GM12878 (cell line): ENCODE measurements around the gene SSH2. TPM values are rescaled to one million over a fixed set of nuclear protein-coding genes. Genes with fewer than 3 reads are reported as not detected.

ENCODE experiments used
- ATAC-seq: fragments of 200-7000 bp; cut with Tn5 transposase; 3 replicates; pipeline ENCODE4 v1.9.1; 2020; ENCODE audit warnings: mild to moderate bottlenecking, moderate library complexity
- BruUV-seq: library from RNA; stranded (reverse); fragments of 400-500 nt; replicated peaks from 2 replicates; lab custom pipeline; 2021; lab: Mats Ljungman, UMichigan
- CTCF ChIA-PET: fragments of 300-600 bp; sonication (Branson Sonifier 250); formaldehyde crosslinking; extraction: SDS; loops from one replicate; lab custom pipeline; 2021; ENCODE audit warnings: inconsistent platforms; lab: Yijun Ruan, JAX
- POLR2A ChIA-PET: fragments of 350-600 bp; formaldehyde crosslinking; extraction: SDS; loops from one replicate; lab custom pipeline; 2021; ENCODE audit warnings: inconsistent platforms; lab: Charles Lee
- RAD21 ChIA-PET: fragments of 300-600 bp; sonication (Branson Sonifier 250); formaldehyde crosslinking; loops from one replicate; lab custom pipeline; 2023; ENCODE audit warnings: antibody characterized with exemption; ENCODE audit not compliant: unreplicated experiment; lab: Charles Lee
- SMC1A ChIA-PET: fragments of 300-600 bp; sonication (Branson Sonifier 250); formaldehyde crosslinking; loops from one replicate; lab custom pipeline; 2023; ENCODE audit not compliant: unreplicated experiment, uncharacterized antibody; lab: Charles Lee
- DNase-seq: peaks from one replicate; pipeline ENCODE4 v3.0.0-alpha.2; 2011; ENCODE audit warnings: low read depth, low spot score
- FAIRE-seq: peaks from 3 replicates; lab custom pipeline; 2011; peaks lifted over from hg19 to GRCh38; lab: Jason Lieb, UNC
- H2AFZ ChIP-seq: 2 replicates; pipeline ENCODE4 v1.6.0; 2011; ENCODE audit warnings: low read depth, low read length, control low read depth; ENCODE audit not compliant: control insufficient read depth
- H3K27ac ChIP-seq: 2 replicates; pipeline ENCODE4 v1.5.1; 2011; ENCODE audit warnings: control low read depth; ENCODE audit not compliant: control insufficient read depth, insufficient read depth
- H3K27me3 ChIP-seq, 2 experiments: replicated peaks in 1 of 2; 2 replicates each; pipeline versions ENCODE4 v1.6.0 to v1.6.1; 2011; ENCODE audit warnings: low read length in 1 of 2; ENCODE audit not compliant: control insufficient read depth in 2 of 2, insufficient read depth in 2 of 2
- H3K36me3 ChIP-seq, 2 experiments: 2 replicates each; pipeline ENCODE4 v1.5.1; 2011; ENCODE audit warnings: low read length in 1 of 2; ENCODE audit not compliant: control insufficient read depth in 2 of 2, insufficient read depth in 2 of 2
- H3K4me1 ChIP-seq: 2 replicates; pipeline ENCODE4 v1.6.1; 2011; ENCODE audit warnings: mild to moderate bottlenecking, low read length, moderate library complexity, mixed read lengths; ENCODE audit not compliant: control insufficient read depth, insufficient read depth
- H3K4me2 ChIP-seq: 2 replicates; pipeline ENCODE4 v1.6.0; 2011; ENCODE audit warnings: control low read depth; ENCODE audit not compliant: control insufficient read depth, insufficient read depth
- H3K4me3 ChIP-seq: fragments of 200-600 bp; sonication (generic); 2 replicates; pipeline ENCODE4 v1.5.1; 2016
- H3K79me2 ChIP-seq: 2 replicates; pipeline ENCODE4 v1.6.0; 2011; ENCODE audit warnings: low read length; ENCODE audit not compliant: control insufficient read depth, insufficient read depth
- H3K9ac ChIP-seq: 2 replicates; pipeline ENCODE4 v1.8.0; 2011; ENCODE audit warnings: low read length, control low read depth, mixed read lengths; ENCODE audit not compliant: control insufficient read depth, insufficient read depth
- H3K9me3 ChIP-seq: replicated peaks from 3 replicates; pipeline ENCODE4 v1.5.1; 2011; ENCODE audit warnings: mild to moderate bottlenecking, low read length; ENCODE audit not compliant: control insufficient read depth, insufficient read depth
- H4K20me1 ChIP-seq: 2 replicates; pipeline ENCODE4 v1.6.0; 2011; ENCODE audit not compliant: control insufficient read depth, insufficient read depth
- BCL11A ChIP-seq: IDR thresholded peaks from 2 replicates; pipeline ENCODE4 v1.6.1; 2011; ENCODE audit warnings: low read depth, low read length
- CBFB ChIP-seq: IDR thresholded peaks from 2 replicates; pipeline ENCODE4 v1.6.1; 2016; ENCODE audit warnings: antibody characterized with exemption, low read depth
- CREM ChIP-seq: IDR thresholded peaks from 2 replicates; pipeline ENCODE4 v1.6.1; 2014; ENCODE audit warnings: antibody characterized with exemption, low read depth
- EED ChIP-seq: sonication (generic); IDR thresholded peaks from 2 replicates; pipeline ENCODE4 v1.6.1; 2016; ENCODE audit warnings: antibody characterized with exemption, low read depth
- PML ChIP-seq: IDR thresholded peaks from 2 replicates; pipeline ENCODE4 v1.6.1; 2012; ENCODE audit warnings: low read length, inconsistent platforms
- POU2F2 ChIP-seq: IDR thresholded peaks from 3 replicates; pipeline ENCODE4 v1.6.1; 2011; ENCODE audit warnings: low read depth, mild to moderate bottlenecking, low read length, borderline replicate concordance
- RAD21 ChIP-seq: IDR thresholded peaks from 2 replicates; pipeline ENCODE4 v1.6.1; 2011; ENCODE audit warnings: mild to moderate bottlenecking, low read depth, low read length, moderate library complexity; ENCODE audit not compliant: insufficient read depth
- RCOR1 ChIP-seq: conservative IDR thresholded peaks from 2 replicates; pipeline ENCODE4 v1.6.1; 2012; ENCODE audit warnings: low read depth, low read length, improper control_type of control experiment
- TCF7 ChIP-seq: IDR thresholded peaks from 2 replicates; pipeline ENCODE4 v1.6.1; 2014; ENCODE audit warnings: antibody characterized with exemption, borderline replicate concordance
- ZNF687 ChIP-seq: fragments of 450-650 bp; IDR thresholded peaks from 2 replicates; pipeline ENCODE4 v1.6.1; 2017; ENCODE audit warnings: mild to moderate bottlenecking, moderate library complexity
- WGBS: methylation state at CpG from one replicate; pipeline ENCODE4 v1.1.6; 2016; ENCODE audit warnings: low lambda C conversion rate; ENCODE audit not compliant: insufficient replicate concordance, insufficient coverage; ENCODE audit errors: missing lambda C conversion rate; 5-methylcytosine and 5-hydroxymethylcytosine counted together
- in situ Hi-C: fragments of 300-500 bp; cut with MboI; formaldehyde crosslinking; loops from 9 replicates; pipeline ENCODE4 v1.14.3; 2018; ENCODE audit warnings: mixed read lengths
- intact Hi-C: fragments of 100-400 bp; cut with micrococcal nuclease; formaldehyde crosslinking; loops from one replicate; pipeline ENCODE4 v1.14.2; 2022; ENCODE audit not compliant: unreplicated experiment
- polyA plus RNA-seq, 11 experiments: library from polyadenylated mRNA; depleted of rRNA in 4 of 11; unstranded in 6 of 11; stranded (reverse) in 5 of 11; fragments of >200 nt; fragmentation: Nextera tagmentation in 4 of 11; fragmentation: Illumina TruSeq in 1 of 11; extraction: Ambion mirVana in 4 of 11; extraction: Trizol in 1 of 11; gene quantifications; 1 replicate in 1 of 11; 2 replicates in 10 of 11; pipeline versions ENCODE4 v1.2.1 to v1.2.3, GENCODE V29; 2011 to 2016; ENCODE audit warnings: inconsistent platforms in 2 of 11, missing spikeins in 2 of 11, low read depth in 1 of 11
- total RNA-seq, 4 experiments: library from RNA; depleted of rRNA in 3 of 4; stranded (reverse); fragments of >200 nt in 3 of 4; fragmentation: Illumina TruSeq in 1 of 4; extraction: Trizol in 1 of 4; gene quantifications; 2 replicates each; pipeline versions ENCODE4 v1.2.1 to v1.2.3, GENCODE V29; 2013 to 2021
- TF ChIP-seq, protein P1 (sequence below): fragments of 450-650 bp; IDR thresholded peaks from 2 replicates; pipeline ENCODE4 v1.6.1; 2017; ENCODE audit warnings: mild to moderate bottlenecking

Gene SSH2
- total and polyA plus RNA-seq, 10 of the 15 experiments (the other 5 are each of a cell fraction or from before 2014, with no cell fraction given), result 9.3 to 65.9 (median 34.0) TPM

DNA sequence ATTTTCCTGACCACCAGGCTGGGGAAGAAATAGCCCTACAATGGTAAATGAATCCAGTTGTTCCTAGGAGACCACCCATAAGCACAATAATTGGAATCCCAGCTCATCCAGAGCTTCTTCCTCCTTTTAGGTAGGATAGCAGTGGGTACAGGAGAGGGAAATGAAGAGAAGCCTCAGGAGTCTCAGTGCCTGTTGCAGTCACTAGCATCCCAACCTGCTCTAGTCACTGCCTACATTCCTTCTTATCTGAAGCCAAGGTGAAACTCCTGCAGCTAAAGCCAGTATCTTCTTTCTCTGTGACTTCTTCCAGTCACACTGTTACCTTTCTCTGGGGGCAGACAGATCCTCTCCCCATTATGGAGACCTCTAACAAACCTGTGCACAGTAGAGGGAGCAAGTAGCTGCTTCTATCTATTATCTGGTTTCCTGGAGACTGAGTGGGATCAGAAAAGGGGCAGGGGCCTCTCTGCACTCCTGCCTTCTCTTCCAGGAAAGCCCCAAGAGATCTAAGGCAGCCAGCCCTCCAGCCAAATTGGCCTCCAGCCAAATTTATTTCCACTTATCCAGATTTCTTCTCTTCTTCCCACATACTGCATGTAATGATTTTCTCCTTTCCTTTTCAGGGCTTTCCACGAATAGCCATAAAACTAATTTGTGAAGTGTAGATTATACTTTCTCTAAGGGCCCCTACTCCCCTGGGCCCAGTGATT is 85.5 kb downstream of the SSH2 start:
- no peak for FAIRE-seq

GRCh38 chr17:29840884-29841283 is 89.1 kb downstream of the SSH2 start:
- BruUV-seq, result no TSS peak
- POLR2A ChIA-PET, result interaction anchor here (0.6 kb wide), 1 partner anchor 341 kb away, joined by 4 read pairs; no protein-coding TSS in a partner anchor
- no peak overlapping the region for H3K27ac ChIP-seq
- no peaks in the 10 kb centered on the region for H3K79me2 ChIP-seq
- H3K4me1 ChIP-seq, result no peaks in the 10 kb centered on the region
- CTCF ChIA-PET, result interaction anchor here (0.8 to 4.1 kb wide), 4 partner anchors 13 to 264 kb away, joined by 3 to 14 read pairs (median 4); partner anchors contain the start of gene SSH2
- ATAC-seq, result no peak
- intact Hi-C loops (no loop called here), in situ Hi-C loops (no loop called here)
- SMC1A ChIA-PET, result interaction anchor here (1.1 to 3.2 kb wide), 4 partner anchors 10 to 91 kb away, joined by 3 to 13 read pairs (median 8); no protein-coding TSS in a partner anchor
- H3K36me3 ChIP-seq, result peaks cover 0 to 2% of the 10 kb centered on the region in 2 experiments; a peak in 1 of 4 replicates
- no peak overlapping the region for H2AFZ ChIP-seq
- H3K9me3 ChIP-seq, result no peaks in the 10 kb centered on the region
- no peak overlapping the region for H3K9ac ChIP-seq
- no peak for DNase-seq
- no peaks in the 10 kb centered on the region for H3K27me3 ChIP-seq
- TF ChIP-seq ZNF687 (no peak), EED (no peak), TCF7 (no peak), CBFB (no peak), PML (no peak), RCOR1 (no peak), POU2F2 (no peak)
- TF ChIP-seq, protein P1, sequence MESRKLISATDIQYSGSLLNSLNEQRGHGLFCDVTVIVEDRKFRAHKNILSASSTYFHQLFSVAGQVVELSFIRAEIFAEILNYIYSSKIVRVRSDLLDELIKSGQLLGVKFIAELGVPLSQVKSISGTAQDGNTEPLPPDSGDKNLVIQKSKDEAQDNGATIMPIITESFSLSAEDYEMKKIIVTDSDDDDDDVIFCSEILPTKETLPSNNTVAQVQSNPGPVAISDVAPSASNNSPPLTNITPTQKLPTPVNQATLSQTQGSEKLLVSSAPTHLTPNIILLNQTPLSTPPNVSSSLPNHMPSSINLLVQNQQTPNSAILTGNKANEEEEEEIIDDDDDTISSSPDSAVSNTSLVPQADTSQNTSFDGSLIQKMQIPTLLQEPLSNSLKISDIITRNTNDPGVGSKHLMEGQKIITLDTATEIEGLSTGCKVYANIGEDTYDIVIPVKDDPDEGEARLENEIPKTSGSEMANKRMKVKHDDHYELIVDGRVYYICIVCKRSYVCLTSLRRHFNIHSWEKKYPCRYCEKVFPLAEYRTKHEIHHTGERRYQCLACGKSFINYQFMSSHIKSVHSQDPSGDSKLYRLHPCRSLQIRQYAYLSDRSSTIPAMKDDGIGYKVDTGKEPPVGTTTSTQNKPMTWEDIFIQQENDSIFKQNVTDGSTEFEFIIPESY, result no peak
- no peaks in the 10 kb centered on the region for H4K20me1 ChIP-seq
- RAD21 ChIA-PET, result interaction anchor here (0.9 kb wide), 1 partner anchor 90 kb away, joined by 3 read pairs; no protein-coding TSS in a partner anchor
- FAIRE-seq, result no peak
- H3K4me3 ChIP-seq, result no peak overlapping the region
- H3K4me2 ChIP-seq, result no peak overlapping the region

More for the DNA sequence above, 85.5 kb downstream of the SSH2 start:
- Histone ChIP-seq H3K27me3 (no peaks in the 10 kb centered on the region), H3K4me2 (no peak overlapping the region), H3K79me2 (no peaks in the 10 kb centered on the region), H4K20me1 (no peaks in the 10 kb centered on the region), H3K4me1 (no peaks in the 10 kb centered on the region), H3K27ac (no peak overlapping the region), H3K36me3 (no peaks in the 10 kb centered on the region; a peak in 1 of 4 replicates), H3K4me3 (no peak overlapping the region), H3K9ac (no peak overlapping the region), H2AFZ (no peak overlapping the region), H3K9me3 (no peaks in the 10 kb centered on the region)
- BruUV-seq, result no TSS peak
- DNase-seq, result no peak
- POLR2A ChIA-PET, result no interaction called here
- RAD21 ChIA-PET, result no interaction called here
- 0 out of 2 replicates have a peak, but pooled peaks have one; percentile 3 for TF ChIP-seq RAD21
- no peak for TF ChIP-seq BCL11A
- no peak for TF ChIP-seq CREM
- WGBS, result 0% methylated on average over 1 of the region's 1 CpG
- SMC1A ChIA-PET, result interaction anchor here (1.0 to 3.6 kb wide), 5 partner anchors 29 to 87 kb away, joined by 3 to 18 read pairs (median 3); partner anchors contain the start of gene SSH2
- no peak for ATAC-seq
- in situ Hi-C loops (no loop called here), intact Hi-C loops (loop anchor here (5.0 kb wide), 1 partner anchor 88 kb away; the partner anchor contains the start of gene SSH2)
- CTCF ChIA-PET, result interaction anchor here (1.0 to 1.7 kb wide), 2 partner anchors 36 to 87 kb away, joined by 3 to 5 read pairs; no protein-coding TSS in a partner anchor
